Neural progenitor cell (in vitro differentiated cells): ENCODE results near the gene KPNA3. TPM values are rescaled to one million over a fixed set of nuclear protein-coding genes. Genes with fewer than 3 reads are reported as not detected.

ENCODE experiments used
- DNase-seq: peaks from one replicate; pipeline ENCODE4 v3.0.0-alpha.2; 2016; ENCODE audit warnings: low spot score
- H2AFZ ChIP-seq: fragments of 200-600 bp; sonication (generic); replicated peaks from 2 replicates; pipeline ENCODE4 v1.6.1; 2016; ENCODE audit warnings: antibody characterized with exemption
- H3F3A ChIP-seq: fragments of 200-600 bp; sonication (generic); 2 replicates; pipeline ENCODE4 v1.6.1; 2016; ENCODE audit warnings: antibody characterized with exemption, low read depth
- H3K27ac ChIP-seq: fragments of 200-600 bp; sonication (generic); 2 replicates; pipeline ENCODE4 v1.5.1; 2016; ENCODE audit warnings: mild to moderate bottlenecking
- H3K27me3 ChIP-seq: fragments of 200-600 bp; sonication (generic); 2 replicates; pipeline ENCODE4 v1.6.1; 2016; ENCODE audit warnings: mild to moderate bottlenecking, moderate library complexity
- H3K36me3 ChIP-seq: fragments of 200-600 bp; sonication (generic); 2 replicates; pipeline ENCODE4 v1.5.1; 2016
- H3K4me1 ChIP-seq: fragments of 200-600 bp; sonication (generic); 2 replicates; pipeline ENCODE4 v1.6.1; 2016; ENCODE audit warnings: mixed run types
- H3K4me2 ChIP-seq: fragments of 200-600 bp; sonication (generic); 2 replicates; pipeline ENCODE4 v1.6.1; 2016
- H3K4me3 ChIP-seq: fragments of 200-600 bp; sonication (generic); 2 replicates; pipeline ENCODE4 v1.5.1; 2016
- H3K79me2 ChIP-seq: fragments of 200-600 bp; sonication (generic); 2 replicates; pipeline ENCODE4 v1.6.1; 2016; ENCODE audit warnings: low read depth
- H3K9ac ChIP-seq: fragments of 200-600 bp; sonication (generic); 2 replicates; pipeline ENCODE4 v1.6.1; 2016
- H3K9me3 ChIP-seq: fragments of 200-600 bp; sonication (generic); 2 replicates; pipeline ENCODE4 v1.5.1; 2016; ENCODE audit warnings: low read depth
- H4K20me1 ChIP-seq: fragments of 200-600 bp; sonication (generic); 2 replicates; pipeline ENCODE4 v1.6.1; 2016; ENCODE audit warnings: low read depth
- H3K27ac Mint-ChIP-seq: 3 replicates; pipeline ENCODE4 v1.8.0; 2021; ENCODE audit warnings: mixed read lengths
- H3K27me3 Mint-ChIP-seq: 2 replicates; pipeline ENCODE4 v1.8.0; 2022; ENCODE audit warnings: low read depth, mild to moderate bottlenecking, inconsistent platforms, moderate library complexity, mixed read lengths; ENCODE audit not compliant: insufficient read depth
- H3K36me3 Mint-ChIP-seq: 3 replicates; pipeline ENCODE4 v1.8.0; 2021; ENCODE audit warnings: mixed read lengths
- H3K4me1 Mint-ChIP-seq: 3 replicates; pipeline ENCODE4 v1.8.0; 2021; ENCODE audit warnings: mixed read lengths
- H3K4me3 Mint-ChIP-seq: 3 replicates; pipeline ENCODE4 v1.8.0; 2021; ENCODE audit warnings: mild to moderate bottlenecking, moderate library complexity, mixed read lengths
- H3K9me3 Mint-ChIP-seq: 3 replicates; pipeline ENCODE4 v1.8.0; 2020; ENCODE audit warnings: mixed read lengths
- EZH2 ChIP-seq: fragments of 200-600 bp; sonication (generic); IDR thresholded peaks from 2 replicates; pipeline ENCODE4 v1.6.1; 2017; ENCODE audit warnings: antibody characterized with exemption, mild to moderate bottlenecking, moderate library complexity
- EZH2phosphoT487 ChIP-seq: fragments of 200-600 bp; sonication (generic); IDR thresholded peaks from 2 replicates; pipeline ENCODE4 v1.6.1; 2017; ENCODE audit warnings: antibody characterized with exemption
- total RNA-seq: library from RNA; depleted of rRNA; stranded (reverse); fragments of >200 nt; gene quantifications from 2 replicates; pipeline ENCODE4 v1.2.3, GENCODE V29; 2015; ENCODE audit warnings: low replicate concordance
- TF ChIP-seq, protein P1 (sequence below): fragments of 200-600 bp; sonication (generic); IDR thresholded peaks from 2 replicates; pipeline ENCODE4 v1.5.1; 2017; ENCODE audit warnings: antibody characterized with exemption, mild to moderate bottlenecking

The KPNA3 gene
- total RNA-seq, 1 donor from 2014 or later: 49.4 TPM

DNA sequence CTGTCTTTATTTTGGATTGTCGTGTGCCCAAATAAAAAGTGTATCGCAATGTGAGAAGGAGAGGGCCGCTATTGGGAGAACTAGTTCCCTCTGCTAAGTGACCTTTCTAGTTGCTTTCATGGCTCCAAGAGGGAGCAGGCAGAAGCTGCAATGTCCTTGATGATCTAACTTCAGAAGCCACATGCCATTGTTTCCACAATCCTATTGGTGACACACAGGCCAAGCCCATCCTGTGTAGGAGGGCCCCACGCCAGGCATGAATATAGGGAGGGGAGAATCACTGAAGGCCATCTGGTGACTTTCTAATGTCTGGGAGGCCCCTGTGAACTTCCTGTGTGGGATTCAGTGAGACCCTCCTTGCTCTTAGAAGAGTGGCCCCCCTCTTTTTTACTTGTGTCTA, 47.8 kb upstream of the KPNA3 start:
- no peaks in the 10 kb centered on the region for H3K9me3 Mint-ChIP-seq
- H3K27ac ChIP-seq: no peak overlapping the region
- DNase-seq: no peak
- H4K20me1 ChIP-seq: no peaks in the 10 kb centered on the region
- peaks cover 3% of the 10 kb centered on the region for H3F3A ChIP-seq
- H3K4me1 Mint-ChIP-seq: peaks cover 43% of the 10 kb centered on the region
- H2AFZ ChIP-seq: no peak overlapping the region
- no peaks in the 10 kb centered on the region for H3K27me3 ChIP-seq
- no peak overlapping the region for H3K4me3 Mint-ChIP-seq
- peaks cover 20% of the 10 kb centered on the region for H3K4me1 ChIP-seq
- no peak overlapping the region for H3K9ac ChIP-seq
- no peaks in the 10 kb centered on the region for H3K79me2 ChIP-seq
- H3K36me3 Mint-ChIP-seq: no peaks in the 10 kb centered on the region
- no peak overlapping the region for H3K4me3 ChIP-seq
- H3K36me3 ChIP-seq: no peaks in the 10 kb centered on the region
- no peak overlapping the region for H3K27ac Mint-ChIP-seq
- TF ChIP-seq, protein P1, sequence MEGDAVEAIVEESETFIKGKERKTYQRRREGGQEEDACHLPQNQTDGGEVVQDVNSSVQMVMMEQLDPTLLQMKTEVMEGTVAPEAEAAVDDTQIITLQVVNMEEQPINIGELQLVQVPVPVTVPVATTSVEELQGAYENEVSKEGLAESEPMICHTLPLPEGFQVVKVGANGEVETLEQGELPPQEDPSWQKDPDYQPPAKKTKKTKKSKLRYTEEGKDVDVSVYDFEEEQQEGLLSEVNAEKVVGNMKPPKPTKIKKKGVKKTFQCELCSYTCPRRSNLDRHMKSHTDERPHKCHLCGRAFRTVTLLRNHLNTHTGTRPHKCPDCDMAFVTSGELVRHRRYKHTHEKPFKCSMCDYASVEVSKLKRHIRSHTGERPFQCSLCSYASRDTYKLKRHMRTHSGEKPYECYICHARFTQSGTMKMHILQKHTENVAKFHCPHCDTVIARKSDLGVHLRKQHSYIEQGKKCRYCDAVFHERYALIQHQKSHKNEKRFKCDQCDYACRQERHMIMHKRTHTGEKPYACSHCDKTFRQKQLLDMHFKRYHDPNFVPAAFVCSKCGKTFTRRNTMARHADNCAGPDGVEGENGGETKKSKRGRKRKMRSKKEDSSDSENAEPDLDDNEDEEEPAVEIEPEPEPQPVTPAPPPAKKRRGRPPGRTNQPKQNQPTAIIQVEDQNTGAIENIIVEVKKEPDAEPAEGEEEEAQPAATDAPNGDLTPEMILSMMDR: no peak
- TF ChIP-seq EZH2phosphoT487 (no peak), EZH2 (no peak)
- peaks cover 2% of the 10 kb centered on the region for H3K27me3 Mint-ChIP-seq
- no peaks in the 10 kb centered on the region for H3K9me3 ChIP-seq
- H3K4me2 ChIP-seq: no peak overlapping the region

DNA sequence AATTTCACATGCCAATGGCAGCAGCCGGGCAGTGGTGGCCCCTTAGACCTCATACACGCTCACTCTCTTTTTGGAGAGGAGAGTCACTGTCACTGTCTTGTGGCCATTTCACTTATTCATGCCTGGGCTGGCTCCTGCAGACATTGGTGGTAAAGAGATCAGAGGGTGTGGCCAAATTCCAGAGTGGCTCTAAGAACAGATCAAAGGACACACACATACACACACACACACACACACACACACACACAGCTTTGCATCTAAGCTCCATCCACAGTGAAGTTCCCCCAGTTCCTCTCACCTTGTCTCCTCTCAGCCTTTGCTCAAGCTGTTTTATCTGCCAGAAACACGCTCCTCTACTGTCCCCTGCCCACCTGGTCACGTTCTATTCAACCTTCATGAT, 46.5 kb upstream of the KPNA3 start:
- H3K9me3 Mint-ChIP-seq: no peaks in the 10 kb centered on the region
- peak; percentile 42 for DNase-seq
- peaks cover 3% of the 10 kb centered on the region for H3F3A ChIP-seq
- no peak overlapping the region for H3K4me2 ChIP-seq
- H3K9ac ChIP-seq: no peak overlapping the region
- no peak overlapping the region for H3K27ac Mint-ChIP-seq
- no peaks in the 10 kb centered on the region for H3K27me3 ChIP-seq
- H3K27ac ChIP-seq: no peak overlapping the region
- H3K9me3 ChIP-seq: no peaks in the 10 kb centered on the region
- H4K20me1 ChIP-seq: no peaks in the 10 kb centered on the region
- H3K27me3 Mint-ChIP-seq: peaks cover 6% of the 10 kb centered on the region
- no peak overlapping the region for H2AFZ ChIP-seq
- no peaks in the 10 kb centered on the region for H3K79me2 ChIP-seq
- TF ChIP-seq, protein P1: no peak
- no peak for TF ChIP-seq EZH2
- TF ChIP-seq EZH2phosphoT487: no peak
- H3K4me1 ChIP-seq: peaks cover 20% of the 10 kb centered on the region
- H3K36me3 Mint-ChIP-seq: no peaks in the 10 kb centered on the region
- no peaks in the 10 kb centered on the region for H3K36me3 ChIP-seq
- H3K4me3 Mint-ChIP-seq: peak overlapping the region; percentile 4
- no peak overlapping the region for H3K4me3 ChIP-seq
- H3K4me1 Mint-ChIP-seq: peaks cover 51% of the 10 kb centered on the region

DNA sequence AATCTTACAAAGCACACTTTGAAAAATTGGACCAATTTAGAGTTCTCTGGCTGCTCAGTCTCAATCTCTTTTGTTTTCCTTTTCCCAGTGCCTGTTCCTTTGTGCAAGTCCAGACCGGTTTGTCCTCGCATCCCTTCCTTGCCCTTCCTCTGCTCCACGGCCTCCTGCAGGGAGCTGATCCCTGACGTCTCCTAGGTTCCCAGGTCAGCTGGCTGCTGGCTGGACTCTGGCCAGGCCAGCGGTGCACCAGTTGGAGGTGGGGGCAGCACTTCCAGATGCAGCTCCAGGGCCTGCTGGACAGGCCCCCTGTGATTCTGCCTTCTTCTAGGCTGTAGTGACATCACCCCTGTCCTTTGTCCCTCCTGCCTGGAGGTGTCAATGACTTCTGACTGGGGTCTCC, 44.0 kb upstream of the KPNA3 start:
- H3K4me1 ChIP-seq: peaks cover 20% of the 10 kb centered on the region
- no peaks in the 10 kb centered on the region for H4K20me1 ChIP-seq
- Mint-ChIP-seq H3K9me3 (peaks cover 4% of the 10 kb centered on the region), H3K36me3 (no peaks in the 10 kb centered on the region), H3K27me3 (peaks cover 10% of the 10 kb centered on the region), H3K4me1 (peaks cover 54% of the 10 kb centered on the region), H3K27ac (peak overlapping the region; percentile 25), H3K4me3 (peak overlapping the region; percentile 4)
- H3F3A ChIP-seq: peaks cover 3% of the 10 kb centered on the region
- no peak overlapping the region for H3K4me3 ChIP-seq
- no peaks in the 10 kb centered on the region for H3K9me3 ChIP-seq
- no peaks in the 10 kb centered on the region for H3K27me3 ChIP-seq
- H3K4me2 ChIP-seq: no peak overlapping the region
- peak; percentile 71 for DNase-seq
- H3K79me2 ChIP-seq: no peaks in the 10 kb centered on the region
- TF ChIP-seq, protein P1: no peak
- no peak for TF ChIP-seq EZH2
- TF ChIP-seq EZH2phosphoT487: no peak
- no peaks in the 10 kb centered on the region for H3K36me3 ChIP-seq
- no peak overlapping the region for H3K9ac ChIP-seq
- no peak overlapping the region for H3K27ac ChIP-seq
- H2AFZ ChIP-seq: peak overlapping the region; percentile 71
